ENCODE data around the gene ROR1.

DNA sequence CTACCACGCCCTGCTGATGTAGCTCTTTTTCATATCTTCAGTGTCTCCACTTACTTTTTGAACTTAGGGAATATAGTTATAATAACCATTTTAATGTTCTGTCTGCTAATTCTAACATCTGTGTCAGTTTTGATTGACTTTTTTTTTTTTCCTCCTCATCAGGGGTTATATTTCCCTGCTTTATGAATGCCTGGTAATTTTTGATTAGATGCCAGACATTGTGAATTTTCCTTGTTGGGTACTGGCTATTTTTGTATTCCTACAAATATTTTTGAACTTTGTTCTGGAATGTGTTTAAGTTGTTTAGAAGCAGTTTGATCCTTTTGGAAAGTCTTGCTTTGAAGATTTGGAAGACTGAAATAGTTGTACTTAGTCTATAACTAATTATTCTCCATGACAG lies 82.1 kb downstream of the ROR1 start:
- TF ChIP-seq FOSL1 (IDR thresholded peaks at IDR 0.05; ENCODE audit: low read depth), result no peak
- TF ChIP-seq, protein P1, sequence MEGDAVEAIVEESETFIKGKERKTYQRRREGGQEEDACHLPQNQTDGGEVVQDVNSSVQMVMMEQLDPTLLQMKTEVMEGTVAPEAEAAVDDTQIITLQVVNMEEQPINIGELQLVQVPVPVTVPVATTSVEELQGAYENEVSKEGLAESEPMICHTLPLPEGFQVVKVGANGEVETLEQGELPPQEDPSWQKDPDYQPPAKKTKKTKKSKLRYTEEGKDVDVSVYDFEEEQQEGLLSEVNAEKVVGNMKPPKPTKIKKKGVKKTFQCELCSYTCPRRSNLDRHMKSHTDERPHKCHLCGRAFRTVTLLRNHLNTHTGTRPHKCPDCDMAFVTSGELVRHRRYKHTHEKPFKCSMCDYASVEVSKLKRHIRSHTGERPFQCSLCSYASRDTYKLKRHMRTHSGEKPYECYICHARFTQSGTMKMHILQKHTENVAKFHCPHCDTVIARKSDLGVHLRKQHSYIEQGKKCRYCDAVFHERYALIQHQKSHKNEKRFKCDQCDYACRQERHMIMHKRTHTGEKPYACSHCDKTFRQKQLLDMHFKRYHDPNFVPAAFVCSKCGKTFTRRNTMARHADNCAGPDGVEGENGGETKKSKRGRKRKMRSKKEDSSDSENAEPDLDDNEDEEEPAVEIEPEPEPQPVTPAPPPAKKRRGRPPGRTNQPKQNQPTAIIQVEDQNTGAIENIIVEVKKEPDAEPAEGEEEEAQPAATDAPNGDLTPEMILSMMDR (IDR thresholded peaks at IDR 0.05 in 2 of 3, conservative IDR thresholded peaks at IDR 0.05 in 1 of 3; ENCODE audit: borderline replicate concordance in 1 of 3, insufficient read depth in 1 of 3, low read depth in 2 of 3, low read length in 2 of 3), result no peak
- TF ChIP-seq POLR2AphosphoS5 (IDR thresholded peaks at IDR 0.05; ENCODE audit: low read depth, low read length), result no peak
- TF ChIP-seq JUND (IDR thresholded peaks at IDR 0.05), result no peak
- TF ChIP-seq POLR2A (IDR thresholded peaks at IDR 0.05; ENCODE audit: borderline replicate concordance, extremely low read depth, insufficient read depth, insufficient read length), result no peak
- TF ChIP-seq YY1 (IDR thresholded peaks at IDR 0.05; ENCODE audit: extremely low read depth, insufficient replicate concordance, low read depth, low read length), result no peak
- TF ChIP-seq SP1 (IDR thresholded peaks at IDR 0.05; ENCODE audit: low read depth), result no peak
- TF ChIP-seq SRF (IDR thresholded peaks at IDR 0.05; ENCODE audit: low read depth), result no peak
- no peak for TF ChIP-seq EGR1 (IDR thresholded peaks at IDR 0.05; ENCODE audit: low read depth)
- TF ChIP-seq, protein P2, sequence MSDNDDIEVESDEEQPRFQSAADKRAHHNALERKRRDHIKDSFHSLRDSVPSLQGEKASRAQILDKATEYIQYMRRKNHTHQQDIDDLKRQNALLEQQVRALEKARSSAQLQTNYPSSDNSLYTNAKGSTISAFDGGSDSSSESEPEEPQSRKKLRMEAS (IDR thresholded peaks at IDR 0.05), result no peak
- no peak for TF ChIP-seq EZH2 (IDR thresholded peaks at IDR 0.05)
- TF ChIP-seq, protein P3, sequence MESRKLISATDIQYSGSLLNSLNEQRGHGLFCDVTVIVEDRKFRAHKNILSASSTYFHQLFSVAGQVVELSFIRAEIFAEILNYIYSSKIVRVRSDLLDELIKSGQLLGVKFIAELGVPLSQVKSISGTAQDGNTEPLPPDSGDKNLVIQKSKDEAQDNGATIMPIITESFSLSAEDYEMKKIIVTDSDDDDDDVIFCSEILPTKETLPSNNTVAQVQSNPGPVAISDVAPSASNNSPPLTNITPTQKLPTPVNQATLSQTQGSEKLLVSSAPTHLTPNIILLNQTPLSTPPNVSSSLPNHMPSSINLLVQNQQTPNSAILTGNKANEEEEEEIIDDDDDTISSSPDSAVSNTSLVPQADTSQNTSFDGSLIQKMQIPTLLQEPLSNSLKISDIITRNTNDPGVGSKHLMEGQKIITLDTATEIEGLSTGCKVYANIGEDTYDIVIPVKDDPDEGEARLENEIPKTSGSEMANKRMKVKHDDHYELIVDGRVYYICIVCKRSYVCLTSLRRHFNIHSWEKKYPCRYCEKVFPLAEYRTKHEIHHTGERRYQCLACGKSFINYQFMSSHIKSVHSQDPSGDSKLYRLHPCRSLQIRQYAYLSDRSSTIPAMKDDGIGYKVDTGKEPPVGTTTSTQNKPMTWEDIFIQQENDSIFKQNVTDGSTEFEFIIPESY (IDR thresholded peaks at IDR 0.05; ENCODE audit: extremely low read depth, insufficient replicate concordance, low read length), result no peak
- TF ChIP-seq ELF1 (IDR thresholded peaks at IDR 0.05; ENCODE audit: borderline replicate concordance, low read depth), result no peak
- no peak for TF ChIP-seq SIN3A (IDR thresholded peaks at IDR 0.05; ENCODE audit: low read depth)

Data from HCT116 (cell line).